Measurements from ENCODE around the gene CHCHD1.
A peak's percentile ranks its signal among the peaks of the same experiment; 100 is the strongest.
"Not testable (repeated sequence)": the region's sequence is repeated elsewhere in the genome, so short reads cannot be mapped to it uniquely, and the experiment has no call there.

Gene CHCHD1

DNA sequence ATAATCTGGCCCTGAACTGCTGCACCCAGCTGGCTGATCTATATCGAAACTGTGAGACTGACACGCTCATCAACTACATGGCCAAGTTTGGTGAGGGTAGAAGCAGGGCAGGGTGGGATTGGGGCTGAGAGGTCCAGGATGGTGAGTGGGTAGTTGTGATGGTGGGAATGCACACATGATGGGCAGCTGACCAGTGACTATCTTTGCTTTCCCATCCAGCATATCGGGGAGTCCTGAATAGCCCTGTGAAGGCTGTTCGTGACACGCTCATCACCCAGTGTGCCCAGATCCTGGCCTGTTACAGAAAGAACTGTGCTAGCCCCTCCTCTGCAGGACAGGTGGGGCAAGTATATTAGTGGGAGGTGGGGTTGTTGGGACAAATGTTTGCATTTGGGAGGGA, 12.5 kb upstream of the CHCHD1 start:
- DNase-seq (ENCODE audit: low spot score), result no peak

DNA sequence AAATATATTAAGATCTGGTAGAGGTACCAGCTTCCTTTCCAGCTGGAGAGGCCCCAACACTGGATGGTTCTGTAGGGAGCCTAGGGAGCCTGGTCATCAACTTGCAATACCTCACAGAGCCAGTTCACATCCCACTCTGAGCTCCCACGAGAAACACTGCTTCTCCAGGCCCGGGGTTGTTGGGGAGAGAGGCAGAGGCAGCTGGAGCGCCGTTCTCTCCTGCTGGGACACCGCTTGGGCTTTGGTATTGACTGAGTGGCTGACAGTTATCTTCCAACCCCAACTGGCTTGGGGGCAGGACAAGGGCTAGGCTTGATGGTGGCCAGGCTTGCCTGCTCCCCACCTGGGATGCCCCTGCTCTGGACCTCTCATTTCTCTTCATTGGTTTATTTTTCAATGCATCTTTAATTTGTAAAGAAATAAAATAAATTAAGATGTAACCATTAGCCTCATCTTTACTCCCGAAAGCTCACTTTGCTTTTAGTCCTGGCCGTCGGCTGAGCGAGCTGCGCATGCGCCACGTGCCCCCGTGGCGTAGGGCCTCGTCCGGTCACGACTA, 10.0 kb upstream of the CHCHD1 start:
- DNase-seq (ENCODE audit: low spot score), result no peak

- DNase-seq (ENCODE audit: low spot score), result peak; percentile 92
These were observed 9.3 kb upstream of the CHCHD1 start for GRCh38 chr10:73772281-73773151.

- no peak for DNase-seq (ENCODE audit: low spot score)
These were observed 8.5 kb upstream of the CHCHD1 start for GRCh38 chr10:73773152-73773879.

DNA sequence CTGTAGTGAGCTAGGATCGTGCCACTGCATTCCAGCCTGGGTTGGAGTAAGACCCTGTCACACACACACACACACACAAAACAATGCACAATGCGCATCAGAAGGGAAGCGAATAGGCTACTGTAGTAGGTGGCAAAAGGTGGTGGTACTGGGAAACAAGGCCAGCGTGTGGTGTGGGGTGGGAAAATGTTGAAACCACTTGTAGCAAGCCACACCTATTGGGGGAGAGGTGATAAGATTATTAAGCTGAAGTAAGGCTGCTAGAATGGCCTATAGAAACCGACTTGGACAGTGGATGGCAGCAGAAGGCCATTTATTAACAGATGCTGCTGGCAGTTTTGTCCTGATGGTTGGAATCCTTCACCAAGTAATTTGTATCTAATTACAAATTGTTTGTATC, 7.2 kb upstream of the CHCHD1 start:
- no peak for DNase-seq (ENCODE audit: low spot score)

DNA sequence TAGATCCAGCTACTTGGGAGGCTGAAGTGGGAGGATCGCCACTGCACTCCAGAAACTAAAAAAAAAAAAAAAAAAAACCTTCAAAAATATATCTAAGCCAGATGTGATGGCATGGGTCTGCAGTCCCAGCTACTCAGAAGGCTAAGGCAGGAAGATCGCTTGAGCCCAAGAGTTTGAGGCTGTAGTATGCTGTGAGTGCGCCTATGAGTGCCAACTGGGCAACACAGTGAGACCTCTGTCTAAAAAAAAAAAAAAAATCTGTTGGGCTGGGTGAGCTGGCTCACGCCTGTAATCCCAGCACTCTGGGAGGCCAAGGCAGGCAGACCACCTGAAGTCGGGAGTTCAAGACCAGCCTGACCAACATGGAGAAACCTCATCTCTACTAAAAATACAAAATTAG, 2.8 kb upstream of the CHCHD1 start:
- DNase-seq (ENCODE audit: low spot score), result no peak

GRCh38 chr10:73779539-73780197, 2.2 kb upstream of the CHCHD1 start:
- DNase-seq (ENCODE audit: low spot score), result no peak

- no peak for DNase-seq (ENCODE audit: low spot score)
These were observed 1.5 kb upstream of the CHCHD1 start for GRCh38 chr10:73780301-73780700.

GRCh38 chr10:73780966-73781365, 882 bp upstream of the CHCHD1 start:
- DNase-seq (ENCODE audit: low spot score), result no peak

DNA sequence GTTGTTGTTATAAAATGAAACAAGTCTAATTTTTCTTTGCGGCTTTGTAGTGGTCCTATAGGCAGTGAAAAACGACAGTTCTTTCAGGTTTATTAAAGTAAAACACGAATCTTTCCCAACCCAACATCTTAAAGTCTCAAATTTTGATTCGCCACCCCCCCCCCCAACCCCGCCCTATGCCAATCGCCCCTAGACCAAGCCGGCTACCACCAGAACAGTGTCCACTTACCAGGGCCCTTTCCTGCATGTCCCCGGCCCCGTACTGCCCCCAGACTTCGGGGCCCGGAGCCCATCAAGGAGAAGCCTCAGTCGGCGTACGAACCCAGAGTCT, 335 bp upstream of the CHCHD1 start:
- DNase-seq (ENCODE audit: low spot score), result no peak

DNA sequence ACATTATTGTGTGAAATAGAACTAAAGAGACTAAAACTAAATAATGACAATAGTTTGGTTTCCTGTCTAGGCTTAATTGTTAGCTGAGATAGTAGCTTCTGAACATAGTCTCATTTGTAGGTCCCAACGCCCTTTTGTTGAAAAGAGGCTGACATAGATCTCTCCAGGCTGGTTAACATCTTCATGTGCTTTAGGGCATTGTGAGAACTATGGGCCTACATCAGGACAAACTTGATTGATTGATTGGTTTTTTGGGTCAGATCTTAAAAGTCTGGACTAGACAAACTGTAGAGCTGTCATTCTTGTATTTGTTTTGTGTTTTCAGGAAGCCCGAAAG, 869 bp downstream of the CHCHD1 start:
- DNase-seq (ENCODE audit: low spot score), result no peak

GRCh38 chr10:73785211-73785720, 3.4 kb downstream of the CHCHD1 start, which contains the start of gene ZSWIM8:
Gene ZSWIM8, plus strand, starts transcription at chr10:73785606. Its CDS starts 273 bp downstream, at chr10:73785879.
- peak; percentile 95 for DNase-seq (ENCODE audit: low spot score)

GRCh38 chr10:73785721-73786511, 4.1 kb downstream of the CHCHD1 start:
- no peak for DNase-seq (ENCODE audit: low spot score)

GRCh38 chr10:73786512-73786885, 4.7 kb downstream of the CHCHD1 start:
- no peak for DNase-seq (ENCODE audit: low spot score)

- DNase-seq (ENCODE audit: low spot score), result not testable (repeated sequence)
These were observed 5.4 kb downstream of the CHCHD1 start for GRCh38 chr10:73787031-73787800.

DNA sequence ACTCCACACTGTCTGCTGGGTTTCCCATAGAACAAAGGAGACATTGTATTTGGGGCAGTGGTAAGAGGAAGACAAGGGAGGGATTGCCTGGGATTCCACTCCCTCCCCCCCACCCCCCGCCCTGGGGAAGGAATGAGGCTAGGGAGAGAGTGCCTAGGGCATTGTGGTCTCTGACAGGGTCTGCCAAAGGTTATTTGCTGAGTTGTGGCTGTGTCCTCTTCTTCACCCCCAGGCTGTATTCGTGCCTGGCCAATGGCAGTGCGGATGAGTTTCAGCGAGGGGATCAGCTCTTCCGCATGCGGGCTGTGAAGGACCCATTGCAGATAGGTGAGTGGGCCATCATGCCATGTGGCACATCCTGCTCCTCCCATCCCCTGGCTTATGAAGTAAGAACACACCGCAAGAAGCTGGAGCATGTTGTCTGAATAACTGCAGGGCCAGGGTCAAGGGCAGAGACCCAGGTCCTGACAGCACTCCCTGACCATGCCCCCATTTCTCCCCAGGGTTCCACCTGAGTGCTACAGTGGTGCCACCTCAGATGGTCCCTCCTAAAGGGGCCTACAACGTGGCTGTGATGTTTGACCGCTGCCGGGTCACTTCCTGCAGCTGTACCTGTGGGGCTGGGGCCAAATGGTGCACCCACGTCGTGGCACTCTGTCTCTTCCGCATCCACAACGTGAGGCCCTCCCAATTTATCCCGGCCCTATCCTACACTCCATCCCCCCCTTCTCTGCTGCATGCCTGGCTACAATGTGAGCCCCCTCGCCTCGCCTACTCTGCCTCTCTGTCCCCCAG, 7.2 kb downstream of the CHCHD1 start:
- DNase-seq (ENCODE audit: low spot score), result no peak

GRCh38 chr10:73789659-73790055, 7.8 kb downstream of the CHCHD1 start:
- no peak for DNase-seq (ENCODE audit: low spot score)

DNA sequence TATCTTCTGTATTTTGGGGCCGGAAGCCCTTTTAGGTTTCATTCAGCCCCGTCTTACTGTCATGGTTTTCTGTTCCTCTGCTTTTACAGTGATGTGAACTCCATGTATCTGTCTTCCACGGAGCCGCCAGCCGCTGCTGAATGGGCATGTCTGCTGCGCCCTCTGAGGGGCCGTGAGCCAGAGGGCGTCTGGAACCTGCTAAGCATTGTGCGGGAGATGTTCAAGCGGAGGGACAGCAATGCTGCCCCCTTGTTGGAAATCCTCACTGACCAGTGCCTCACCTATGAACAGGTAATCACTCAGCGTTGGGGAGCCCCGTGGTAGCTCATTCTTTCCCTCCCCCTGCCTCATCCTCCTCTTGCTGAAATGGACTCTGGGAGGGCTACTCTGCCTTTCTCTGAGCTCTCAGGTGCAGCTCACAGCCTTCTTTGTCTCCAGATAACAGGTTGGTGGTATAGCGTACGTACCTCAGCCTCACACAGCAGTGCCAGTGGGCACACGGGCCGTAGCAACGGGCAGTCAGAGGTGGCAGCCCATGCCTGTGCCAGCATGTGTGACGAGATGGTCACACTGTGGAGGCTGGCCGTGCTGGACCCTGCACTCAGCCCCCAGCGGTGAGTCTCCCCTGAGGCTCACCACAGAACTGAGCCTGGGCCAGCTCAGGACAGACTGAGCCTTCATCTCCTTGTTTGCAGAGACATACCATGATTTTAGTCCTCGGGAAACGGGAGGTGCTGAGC, 9.2 kb downstream of the CHCHD1 start:
- DNase-seq (ENCODE audit: low spot score), result no peak

DNA sequence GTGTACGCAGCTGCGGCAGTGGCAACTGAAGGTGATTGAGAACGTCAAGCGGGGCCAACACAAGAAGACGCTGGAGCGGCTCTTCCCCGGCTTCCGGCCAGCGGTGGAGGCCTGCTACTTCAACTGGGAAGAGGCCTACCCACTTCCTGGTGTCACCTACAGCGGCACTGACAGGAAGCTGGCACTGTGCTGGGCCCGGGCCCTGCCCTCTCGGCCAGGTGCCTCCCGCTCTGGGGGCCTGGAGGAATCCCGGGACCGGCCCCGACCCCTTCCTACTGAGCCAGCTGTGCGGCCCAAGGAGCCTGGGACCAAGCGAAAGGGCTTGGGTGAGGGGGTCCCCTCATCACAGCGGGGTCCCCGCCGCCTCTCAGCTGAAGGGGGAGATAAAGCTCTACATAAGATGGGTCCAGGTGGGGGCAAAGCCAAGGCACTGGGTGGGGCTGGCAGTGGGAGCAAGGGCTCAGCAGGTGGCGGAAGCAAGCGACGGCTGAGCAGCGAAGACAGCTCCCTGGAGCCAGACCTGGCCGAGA, 10.1 kb downstream of the CHCHD1 start:
- DNase-seq (ENCODE audit: low spot score), result no peak

Measured in left forelimb (tissue), 1 donor.